Lung (tissue), 12 donors: ENCODE measurements around the gene FAM149A. TPM values are rescaled to one million over a fixed set of nuclear protein-coding genes. Genes with fewer than 3 reads are reported as not detected.

ENCODE experiments used
- ATAC-seq: fragments of 200-7000 bp; cut with Tn5 transposase; one replicate; pipeline ENCODE4 v1.9.1; 2020; ENCODE audit warnings: moderate number of reproducible peaks; ENCODE audit not compliant: insufficient read depth, low FRiP score
- DNase-seq, 3 donors: peaks; one replicate each; pipeline ENCODE4 v3.0.0-alpha.2; 2013 to 2017
- H3K27ac ChIP-seq, 2 donors: one replicate each; pipeline ENCODE4 v1.5.1; 2013; ENCODE audit warnings: mild to moderate bottlenecking in 2 of 2, moderate library complexity in 2 of 2, control low read depth in 1 of 2, inconsistent platforms in 1 of 2, low read depth in 1 of 2, low read length in 1 of 2
- H3K27me3 ChIP-seq, 3 donors: one replicate each; pipeline ENCODE4 v1.5.1; 2013; ENCODE audit warnings: low read length in 2 of 3; ENCODE audit not compliant: control insufficient read depth in 3 of 3, insufficient read depth in 3 of 3
- H3K36me3 ChIP-seq, 4 donors: one replicate each; pipeline ENCODE4 v1.5.1; 2013; ENCODE audit warnings: low read length in 4 of 4, mild to moderate bottlenecking in 1 of 4, moderate library complexity in 1 of 4; ENCODE audit not compliant: control insufficient read depth in 4 of 4, insufficient read depth in 4 of 4
- H3K4me1 ChIP-seq, 5 donors: one replicate each; pipeline ENCODE4 v1.5.1; 2013; ENCODE audit warnings: low read length in 5 of 5, mild to moderate bottlenecking in 2 of 5, moderate library complexity in 1 of 5; ENCODE audit not compliant: control insufficient read depth in 5 of 5, insufficient read depth in 5 of 5
- H3K4me3 ChIP-seq: one replicate; pipeline ENCODE4 v1.5.1; 2013; ENCODE audit warnings: mild to moderate bottlenecking, control low read depth, moderate library complexity
- H3K9ac ChIP-seq, 2 donors: one replicate each; pipeline ENCODE4 v1.5.1; 2013; ENCODE audit warnings: low read length in 2 of 2, control low read depth in 1 of 2; ENCODE audit not compliant: insufficient read depth in 1 of 2
- H3K9me3 ChIP-seq, 4 donors: one replicate each; pipeline ENCODE4 v1.5.1; 2013; ENCODE audit warnings: low read length in 3 of 4, mild to moderate bottlenecking in 1 of 4, moderate library complexity in 1 of 4; ENCODE audit not compliant: control insufficient read depth in 4 of 4, insufficient read depth in 3 of 4
- WGBS, 2 donors: extraction: QIAGEN DNeasy Blood & Tissue Kit; methylation state at CpG; one replicate each; pipeline ENCODE4 v1.1.7; 2013; 5-methylcytosine and 5-hydroxymethylcytosine counted together
- polyA plus RNA-seq, 2 donors: library from polyadenylated mRNA; stranded (reverse); fragments of 200-250 nt; gene quantifications; one replicate each; pipeline ENCODE4 v1.2.1, GENCODE V29; 2013
- total RNA-seq, 2 donors: library from RNA; depleted of rRNA in 1 of 2; stranded (reverse); fragments of >200 nt in 1 of 2; gene quantifications; one replicate each; pipeline ENCODE4 v1.2.1, GENCODE V29; 2014 to 2021
- TF ChIP-seq, protein P1 (sequence below): IDR thresholded peaks from 2 replicates; pipeline ENCODE4 v1.5.1; 2012; ENCODE audit warnings: mild to moderate bottlenecking; ENCODE audit errors: control extremely low read depth, extremely low read depth
- donor health status: control.
- donor health status: control.
- donor health status: Bipolar disorder and iron deficiency.
- donor health status: healthy.
- donor health status: DM: yes; HTN: yes; CAD: no.

FAM149A gene
- total and polyA plus RNA-seq, 4 donors = 2.5 to 14.8 (median 13.0) TPM

DNA sequence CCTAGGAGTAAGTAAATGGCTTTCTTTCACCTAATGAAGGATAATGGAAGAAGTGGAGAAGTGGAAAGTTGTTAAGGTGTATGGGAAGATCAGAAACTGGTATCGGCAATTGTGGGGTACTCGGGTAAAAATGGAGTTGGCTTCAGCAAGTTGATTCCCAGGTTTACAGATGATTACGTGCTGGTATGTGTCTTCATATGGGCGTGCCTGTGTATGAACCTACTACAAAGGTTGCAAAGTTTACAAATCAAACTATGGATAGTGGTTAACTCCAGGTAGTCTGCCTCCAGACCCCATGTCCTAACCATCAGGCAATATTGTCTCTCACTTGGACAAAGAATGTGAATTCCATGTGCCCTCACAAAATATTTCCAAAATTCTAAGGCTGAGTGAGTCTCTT is 34.8 kb upstream of the FAM149A start:
- DNase-seq (no peak), ATAC-seq (no peak)
- Histone ChIP-seq H3K4me3 (peak overlapping the region; percentile 13), H3K9me3 (no peaks in the 10 kb centered on the region), H3K27ac (no peak overlapping the region), H3K9ac (peak overlapping the region in 1 of 2 donors; percentile 95), H3K4me1 (peaks cover 0 to 7% (median 5%) of the 10 kb centered on the region in 5 donors), H3K36me3 (no peaks in the 10 kb centered on the region), H3K27me3 (no peaks in the 10 kb centered on the region)
- TF ChIP-seq, protein P1, sequence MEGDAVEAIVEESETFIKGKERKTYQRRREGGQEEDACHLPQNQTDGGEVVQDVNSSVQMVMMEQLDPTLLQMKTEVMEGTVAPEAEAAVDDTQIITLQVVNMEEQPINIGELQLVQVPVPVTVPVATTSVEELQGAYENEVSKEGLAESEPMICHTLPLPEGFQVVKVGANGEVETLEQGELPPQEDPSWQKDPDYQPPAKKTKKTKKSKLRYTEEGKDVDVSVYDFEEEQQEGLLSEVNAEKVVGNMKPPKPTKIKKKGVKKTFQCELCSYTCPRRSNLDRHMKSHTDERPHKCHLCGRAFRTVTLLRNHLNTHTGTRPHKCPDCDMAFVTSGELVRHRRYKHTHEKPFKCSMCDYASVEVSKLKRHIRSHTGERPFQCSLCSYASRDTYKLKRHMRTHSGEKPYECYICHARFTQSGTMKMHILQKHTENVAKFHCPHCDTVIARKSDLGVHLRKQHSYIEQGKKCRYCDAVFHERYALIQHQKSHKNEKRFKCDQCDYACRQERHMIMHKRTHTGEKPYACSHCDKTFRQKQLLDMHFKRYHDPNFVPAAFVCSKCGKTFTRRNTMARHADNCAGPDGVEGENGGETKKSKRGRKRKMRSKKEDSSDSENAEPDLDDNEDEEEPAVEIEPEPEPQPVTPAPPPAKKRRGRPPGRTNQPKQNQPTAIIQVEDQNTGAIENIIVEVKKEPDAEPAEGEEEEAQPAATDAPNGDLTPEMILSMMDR = no peak
- WGBS, 2 donors = 50 to 80% methylated on average over 4 of the region's 4 CpGs

DNA sequence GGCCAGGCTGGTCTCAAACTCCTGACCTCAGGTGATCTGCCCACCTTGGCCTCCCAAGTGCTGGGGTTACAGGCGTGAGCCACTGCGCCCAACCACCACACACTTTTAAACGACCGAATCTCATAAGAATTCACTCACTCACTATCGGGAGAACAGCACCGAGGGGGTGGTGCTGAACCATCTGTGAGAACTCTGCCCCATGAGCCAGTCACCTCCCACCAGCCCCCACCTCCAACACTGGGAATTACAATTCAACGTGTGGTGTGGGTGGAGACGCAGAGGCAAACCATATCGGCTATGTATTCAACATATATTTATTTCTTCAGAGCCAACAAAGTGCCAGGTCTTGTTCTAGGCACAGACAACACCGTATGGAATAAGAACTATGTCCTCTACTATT is 32.0 kb upstream of the FAM149A start:
- Histone ChIP-seq H3K9me3 (no peaks in the 10 kb centered on the region), H3K27ac (no peak overlapping the region), H3K4me3 (no peak overlapping the region), H3K27me3 (no peaks in the 10 kb centered on the region), H3K4me1 (peaks cover 0 to 7% (median 5%) of the 10 kb centered on the region in 5 donors), H3K9ac (no peak overlapping the region), H3K36me3 (no peaks in the 10 kb centered on the region)
- WGBS, 2 donors = 96 to 98% methylated on average over 10 of the region's 10 CpGs
- TF ChIP-seq, protein P1 = no peak
- no peak for DNase-seq
- ATAC-seq = no peak

DNA sequence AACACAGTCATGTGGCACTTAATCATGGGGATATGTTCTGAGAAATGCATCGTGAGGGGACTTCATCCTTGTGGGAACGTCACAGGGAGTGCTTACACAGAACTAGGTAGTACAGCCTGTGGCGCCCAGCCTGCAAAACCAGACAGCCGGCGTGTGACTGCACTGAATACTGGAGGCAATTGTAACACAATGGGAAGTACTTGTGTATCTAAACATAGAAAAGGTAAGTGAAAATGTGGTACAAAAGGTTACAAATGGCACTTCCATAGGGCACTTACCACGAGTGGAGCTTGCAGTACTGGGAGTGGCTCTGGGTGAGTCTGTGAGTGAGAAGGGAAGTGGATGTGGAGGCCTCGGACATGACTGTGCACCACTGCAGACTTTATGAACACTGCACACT is 30.3 kb upstream of the FAM149A start:
- WGBS, 2 donors = 47 to 72% methylated on average over 7 of the region's 7 CpGs
- Histone ChIP-seq H3K4me3 (no peak overlapping the region), H3K4me1 (peaks cover 2 to 5% (median 3%) of the 10 kb centered on the region in 5 donors), H3K27ac (peak overlapping the region in 1 of 2 donors; percentile 76), H3K9ac (no peak overlapping the region), H3K9me3 (no peaks in the 10 kb centered on the region), H3K27me3 (no peaks in the 10 kb centered on the region), H3K36me3 (peaks cover 0 to 3% (median 0%) of the 10 kb centered on the region in 4 donors)
- TF ChIP-seq, protein P1 = no peak
- ATAC-seq = peak; percentile 73
- peak; percentile 23 to 45 (median 25) for DNase-seq
